ENCODE data around the gene TSC2.

DNA sequence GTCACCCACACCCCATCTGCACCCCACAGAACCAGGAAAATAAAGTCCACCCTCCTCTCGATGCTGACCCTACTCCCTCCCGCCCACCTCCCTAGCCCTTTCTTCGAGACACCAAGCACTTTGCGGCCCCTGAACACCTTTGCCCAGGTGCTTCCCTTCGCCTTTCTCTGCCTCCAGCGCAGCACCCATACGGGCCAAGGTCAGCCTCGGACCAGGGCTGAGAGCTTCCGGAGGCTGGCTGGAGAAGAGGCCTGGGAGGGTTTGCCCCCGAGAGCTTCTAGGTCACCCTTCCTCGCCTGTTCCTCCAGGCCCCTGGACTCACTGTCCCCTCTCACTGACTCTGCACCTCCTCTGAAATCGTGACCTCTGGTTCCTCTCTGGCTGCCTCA lies 23.8 kb upstream of the TSC2 start:
- TF ChIP-seq EZH2 (IDR thresholded peaks at IDR 0.05; ENCODE audit: insufficient read depth, poor library complexity, severe bottlenecking) (no peak), EZH2phosphoT487 (IDR thresholded peaks at IDR 0.05; ENCODE audit: insufficient read depth, low read depth) (no peak)
